H1 (cell line): ENCODE results near the gene KIAA0930. TPM values are rescaled to one million over a fixed set of nuclear protein-coding genes. Genes with fewer than 3 reads are reported as not detected.
"Not testable (repeated sequence)": the region's sequence is repeated elsewhere in the genome, so short reads cannot be mapped to it uniquely, and the experiment has no call there.

Experiments used
- CTCF ChIA-PET: fragments of 300-600 bp; sonication (Branson Sonifier 250); formaldehyde crosslinking; loops from one replicate; lab custom pipeline; 2021; ENCODE audit not compliant: partially characterized antibody; lab: Charles Lee
- POLR2A ChIA-PET: fragments of 300-600 bp; sonication (Branson Sonifier 250); formaldehyde crosslinking; loops from one replicate; lab custom pipeline; 2021; ENCODE audit warnings: inconsistent platforms; ENCODE audit not compliant: partially characterized antibody; lab: Charles Lee
- DNase-seq, 2 experiments: peaks; one replicate each; pipeline versions ENCODE4 v3.0.0 to v3.0.0-alpha.2; 2010 to 2022; ENCODE audit warnings: low spot score in 2 of 2, low read depth in 1 of 2, mixed read lengths in 1 of 2
- FAIRE-seq: peaks from 2 replicates; lab custom pipeline; 2011; peaks lifted over from hg19 to GRCh38; lab: Jason Lieb, UNC
- H2AFZ ChIP-seq: 2 replicates; pipeline ENCODE4 v1.8.1; 2012; ENCODE audit warnings: low read length, inconsistent platforms
- H2AK5ac ChIP-seq: 2 replicates; pipeline ENCODE4 v1.6.1; 2013; ENCODE audit warnings: low read depth, low read length
- H2BK120ac ChIP-seq: replicated peaks from 2 replicates; pipeline ENCODE3; 2013; ENCODE audit warnings: low read depth, low read length, inconsistent platforms
- H2BK12ac ChIP-seq: 2 replicates; pipeline ENCODE4 v1.6.1; 2013; ENCODE audit warnings: low read depth, low read length
- H2BK15ac ChIP-seq: 2 replicates; pipeline ENCODE4 v1.6.1; 2013; ENCODE audit warnings: low read length
- H2BK20ac ChIP-seq: 2 replicates; pipeline ENCODE4 v1.6.1; 2013; ENCODE audit warnings: low read length
- H2BK5ac ChIP-seq: 2 replicates; pipeline ENCODE4 v1.6.1; 2013; ENCODE audit warnings: low read depth, low read length
- H3K14ac ChIP-seq: 2 replicates; pipeline ENCODE4 v1.6.1; 2013; ENCODE audit warnings: inconsistent platforms; ENCODE audit not compliant: insufficient read length
- H3K18ac ChIP-seq: 2 replicates; pipeline ENCODE4 v1.6.1; 2013; ENCODE audit warnings: low read length; ENCODE audit errors: extremely low read depth
- H3K23ac ChIP-seq: 2 replicates; pipeline ENCODE4 v1.6.1; 2013; ENCODE audit warnings: inconsistent platforms; ENCODE audit not compliant: insufficient read length
- H3K23me2 ChIP-seq: 2 replicates; pipeline ENCODE4 v1.6.1; 2013; ENCODE audit warnings: low read depth, low read length
- H3K27ac ChIP-seq: 2 replicates; pipeline ENCODE4 v1.6.1; 2011; ENCODE audit warnings: low read depth, low read length, inconsistent platforms
- H3K27me3 ChIP-seq, 4 experiments: replicated peaks in 1 of 4; 1 replicate in 1 of 4; 2 replicates in 3 of 4; pipeline versions ENCODE4 v1.6.1 to v1.8.1; 2011 to 2013; ENCODE audit warnings: low read length in 3 of 4, mild to moderate bottlenecking in 3 of 4, inconsistent platforms in 2 of 4, mixed read lengths in 2 of 4, moderate library complexity in 1 of 4; ENCODE audit not compliant: control insufficient read depth in 3 of 4, insufficient read depth in 3 of 4; ENCODE audit errors: extremely low read depth in 1 of 4
- H3K36me3 ChIP-seq, 4 experiments: 2 replicates each; pipeline versions ENCODE4 v1.6.1 to v1.8.1; 2011 to 2013; ENCODE audit warnings: mild to moderate bottlenecking in 4 of 4, low read length in 3 of 4, moderate library complexity in 2 of 4, control low read depth in 1 of 4, inconsistent platforms in 1 of 4; ENCODE audit not compliant: insufficient read depth in 4 of 4, control insufficient read depth in 2 of 4
- H3K4ac ChIP-seq: replicated peaks from 2 replicates; pipeline ENCODE3; 2013; ENCODE audit warnings: low read length, low read depth, mixed read lengths, inconsistent platforms; ENCODE audit not compliant: insufficient read length
- H3K4me1 ChIP-seq, 4 experiments: replicated peaks in 1 of 4; 1 replicate in 1 of 4; 2 replicates in 3 of 4; pipeline versions ENCODE4 v1.6.1 to v1.8.1; 2011 to 2013; ENCODE audit warnings: low read length in 3 of 4, inconsistent platforms in 2 of 4, mixed read lengths in 1 of 4; ENCODE audit not compliant: insufficient read depth in 4 of 4, control insufficient read depth in 3 of 4
- H3K4me2 ChIP-seq, 2 experiments: 2 replicates each; pipeline versions ENCODE4 v1.6.1 to v1.8.1; 2011 to 2013; ENCODE audit warnings: low read depth in 2 of 2, low read length in 2 of 2, control low read depth in 1 of 2, inconsistent platforms in 1 of 2, mild to moderate bottlenecking in 1 of 2; ENCODE audit not compliant: insufficient read depth in 1 of 2
- H3K4me3 ChIP-seq, 4 experiments: fragments of 200-600, 300-600 bp in 1 of 4; sonication (generic), shearing (Covaris generic), sonication (Bioruptor Twin) in 1 of 4; 2 replicates each; pipeline versions ENCODE4 v1.5.1 to v1.8.1; 2011 to 2016; ENCODE audit warnings: low read length in 4 of 4, low read depth in 3 of 4, control low read depth in 2 of 4, inconsistent platforms in 2 of 4, mild to moderate bottlenecking in 2 of 4, mixed read lengths in 1 of 4, moderate library complexity in 1 of 4; ENCODE audit not compliant: insufficient read depth in 2 of 4; ENCODE audit errors: extremely low read depth in 1 of 4
- H3K56ac ChIP-seq: replicated peaks from 2 replicates; pipeline ENCODE3; 2013; ENCODE audit warnings: low read depth, mild to moderate bottlenecking, mixed read lengths, low read length, inconsistent platforms; ENCODE audit not compliant: insufficient read length
- H3K79me1 ChIP-seq: 2 replicates; pipeline ENCODE4 v1.6.1; 2013; ENCODE audit warnings: low read depth, low read length, control low read depth
- H3K79me2 ChIP-seq, 2 experiments: 2 replicates each; pipeline versions ENCODE4 v1.6.1 to v1.8.1; 2012 to 2013; ENCODE audit warnings: low read length in 2 of 2, mild to moderate bottlenecking in 2 of 2, inconsistent platforms in 1 of 2; ENCODE audit not compliant: insufficient read depth in 2 of 2, control insufficient read depth in 1 of 2
- H3K9ac ChIP-seq, 4 experiments: replicated peaks in 1 of 4; 1 replicate in 1 of 4; 2 replicates in 3 of 4; pipeline versions ENCODE4 v1.6.1 to v1.8.1; 2011 to 2013; ENCODE audit warnings: low read depth in 3 of 4, low read length in 3 of 4, control low read depth in 2 of 4, mild to moderate bottlenecking in 2 of 4, moderate library complexity in 2 of 4, inconsistent platforms in 1 of 4; ENCODE audit errors: extremely low read depth in 1 of 4
- H3K9me3 ChIP-seq, 2 experiments: 2 replicates each; pipeline versions ENCODE4 v1.6.1 to v1.8.1; 2012 to 2013; ENCODE audit warnings: mild to moderate bottlenecking in 2 of 2, moderate library complexity in 2 of 2, control low read depth in 1 of 2, inconsistent platforms in 1 of 2, low read depth in 1 of 2, low read length in 1 of 2, mixed read lengths in 1 of 2; ENCODE audit not compliant: insufficient read depth in 2 of 2
- H4K20me1 ChIP-seq, 2 experiments: replicated peaks in 1 of 2; 2 replicates each; pipeline versions ENCODE3 to v1.8.1; 2011 to 2013; ENCODE audit warnings: inconsistent platforms in 2 of 2, low read length in 2 of 2, mild to moderate bottlenecking in 1 of 2; ENCODE audit not compliant: insufficient read depth in 2 of 2, control insufficient read depth in 1 of 2
- H4K5ac ChIP-seq: 2 replicates; pipeline ENCODE4 v1.6.1; 2013; ENCODE audit warnings: low read length, low read depth, mixed read lengths, inconsistent platforms; ENCODE audit not compliant: insufficient read length
- H4K8ac ChIP-seq: 2 replicates; pipeline ENCODE4 v1.8.0; 2013; ENCODE audit warnings: mild to moderate bottlenecking, moderate library complexity, low read length, inconsistent platforms; ENCODE audit not compliant: insufficient read depth; ENCODE audit errors: extremely low read depth
- H4K91ac ChIP-seq: replicated peaks from 2 replicates; pipeline ENCODE3; 2013; ENCODE audit warnings: low read length, mixed read lengths, inconsistent platforms; ENCODE audit not compliant: insufficient read length
- WGBS, 2 experiments: shearing (Covaris generic) in 1 of 2; methylation state at CpG; one replicate each; pipeline versions ENCODE4 v1.1.6 to v1.1.7; 2013 to 2015; ENCODE audit warnings: low lambda C conversion rate in 2 of 2, mixed read lengths in 2 of 2, inconsistent platforms in 1 of 2, low coverage in 1 of 2, missing lambda C conversion rate in 1 of 2; ENCODE audit not compliant: insufficient replicate concordance in 2 of 2, insufficient coverage in 1 of 2, insufficient read length in 1 of 2; ENCODE audit errors: extremely low coverage in 1 of 2, missing lambda C conversion rate in 1 of 2; 5-methylcytosine and 5-hydroxymethylcytosine counted together
- polyA plus RNA-seq, 7 experiments: library from polyadenylated mRNA; depleted of rRNA in 3 of 7; stranded (reverse) in 5 of 7; unstranded in 2 of 7; fragments of >200 nt in 5 of 7; fragments of 200-250 nt in 2 of 7; gene quantifications; 1 replicate in 5 of 7; 2 replicates in 1 of 7; 4 replicates in 1 of 7; pipeline versions ENCODE4 v1.2.1 to v1.2.3, GENCODE V29; 2011 to 2013; ENCODE audit warnings: missing spikeins in 2 of 7, mixed read lengths in 2 of 7
- total RNA-seq: library from RNA; stranded (reverse); fragmentation: NEBNext Ultra II Directional; extraction: Animal tissue kit (Norgen Biotek cat#: 25700); gene quantifications from 2 replicates; pipeline ENCODE4 v1.2.1, GENCODE V29; 2021

KIAA0930 gene
- total and polyA plus RNA-seq, 2 of the 8 experiments (the other 6 are each of a cell fraction or from before 2014, with no cell fraction given): 61.9 to 66.1 TPM

DNA sequence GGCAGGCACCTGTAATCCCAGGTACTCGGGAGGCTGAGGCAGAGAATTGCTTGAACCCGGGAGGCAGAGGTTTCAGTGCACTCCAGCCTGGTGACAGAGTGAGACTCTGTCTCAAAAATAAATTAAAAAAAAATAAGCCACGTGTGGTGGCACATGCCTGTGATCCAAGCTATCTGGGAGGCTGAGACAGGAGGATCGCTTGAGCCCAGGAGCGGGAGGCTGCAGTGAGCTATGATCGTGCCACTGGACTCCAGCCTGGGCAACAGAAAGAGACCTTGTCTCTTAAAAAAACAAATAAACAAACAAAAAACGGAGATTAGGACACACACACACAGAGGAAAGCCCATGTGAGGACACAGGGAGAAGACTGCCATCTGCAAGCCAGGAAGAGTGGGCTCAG lies 37.0 kb upstream of the KIAA0930 start:
- H3K4me2 ChIP-seq, H4K91ac ChIP-seq, H2BK120ac ChIP-seq, H2AFZ ChIP-seq, H3K56ac ChIP-seq, H3K79me1 ChIP-seq, H3K4ac ChIP-seq, H3K23me2 ChIP-seq, H3K27me3 ChIP-seq, H2AK5ac ChIP-seq, H2BK5ac ChIP-seq, H2BK15ac ChIP-seq, H3K23ac ChIP-seq, DNase-seq, H3K4me3 ChIP-seq, FAIRE-seq, H3K79me2 ChIP-seq, H3K9ac ChIP-seq, H3K18ac ChIP-seq, H3K36me3 ChIP-seq, H3K14ac ChIP-seq, H3K9me3 ChIP-seq, H2BK20ac ChIP-seq, H3K4me1 ChIP-seq, H3K27ac ChIP-seq, H2BK12ac ChIP-seq, H4K5ac ChIP-seq, H4K8ac ChIP-seq, H4K20me1 ChIP-seq: not testable (repeated sequence)
- CTCF ChIA-PET: interaction anchor here (0.6 to 1.1 kb wide), 7 partner anchors 28 to 1195 kb away, joined by 3 read pairs; no protein-coding TSS in a partner anchor
- 92% methylated on average over 7 of the region's 7 CpGs; no CpG with 5 or more reads in 1 of the 2 experiments for WGBS, 2 experiments
- POLR2A ChIA-PET: interaction anchor here (0.6 kb wide), 1 partner anchor 124 kb away, joined by 3 read pairs; no protein-coding TSS in a partner anchor
